ENCODE measurements around the gene APOA1.

Gene APOA1

DNA sequence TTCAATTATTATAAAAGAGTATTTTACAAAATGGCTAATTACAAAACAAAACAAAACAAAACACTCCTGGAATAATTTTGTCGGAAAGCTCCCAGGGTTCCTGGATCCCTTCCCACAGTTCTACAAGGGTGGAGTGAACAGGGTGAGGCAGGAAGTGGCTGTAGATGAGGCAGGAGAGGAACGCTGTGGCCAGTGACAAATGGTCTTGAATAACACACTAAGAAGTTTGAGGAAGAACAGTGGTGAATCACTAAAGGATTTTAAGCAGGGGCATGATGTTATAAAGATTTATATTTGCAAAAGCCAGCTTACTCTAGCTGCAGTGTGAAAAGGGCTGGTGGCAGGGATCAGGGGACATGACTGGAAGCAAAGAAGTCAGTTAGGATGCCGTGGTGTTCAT, 33.8 kb upstream of the APOA1 start:
- no peak overlapping the region for H3K9ac ChIP-seq (ENCODE audit: low read length)
- no peak overlapping the region for H2AFZ ChIP-seq (ENCODE audit: low read depth, low read length, severe bottlenecking)
- no peaks in the 10 kb centered on the region for H3K9me2 ChIP-seq (replicated peaks; ENCODE audit: insufficient read depth, low read length)
- H4K20me1 ChIP-seq (ENCODE audit: low read depth, low read length) = no peaks in the 10 kb centered on the region
- H3K27ac ChIP-seq (ENCODE audit: low read depth, low read length) = no peak overlapping the region
- H3K36me3 ChIP-seq (ENCODE audit: low read length) = no peaks in the 10 kb centered on the region; the same call in 1 of the 2 replicates
- no peaks in the 10 kb centered on the region for H3K79me2 ChIP-seq (ENCODE audit: insufficient read depth, low read length)
- H3K4me3 ChIP-seq (ENCODE audit: insufficient read depth, low read length, poor library complexity, severe bottlenecking) = no peak overlapping the region
- no peak overlapping the region for H3K4me2 ChIP-seq (ENCODE audit: low read depth, low read length, poor library complexity, severe bottlenecking)
- H3F3A ChIP-seq (ENCODE audit: insufficient read depth) = no peaks in the 10 kb centered on the region
- no peaks in the 10 kb centered on the region for H3K9me3 ChIP-seq (ENCODE audit: insufficient read depth, low read length)
- TF ChIP-seq EZH2phosphoT487 (conservative IDR thresholded peaks at IDR 0.05; ENCODE audit: low read length) = no peak
- TF ChIP-seq, protein P1, sequence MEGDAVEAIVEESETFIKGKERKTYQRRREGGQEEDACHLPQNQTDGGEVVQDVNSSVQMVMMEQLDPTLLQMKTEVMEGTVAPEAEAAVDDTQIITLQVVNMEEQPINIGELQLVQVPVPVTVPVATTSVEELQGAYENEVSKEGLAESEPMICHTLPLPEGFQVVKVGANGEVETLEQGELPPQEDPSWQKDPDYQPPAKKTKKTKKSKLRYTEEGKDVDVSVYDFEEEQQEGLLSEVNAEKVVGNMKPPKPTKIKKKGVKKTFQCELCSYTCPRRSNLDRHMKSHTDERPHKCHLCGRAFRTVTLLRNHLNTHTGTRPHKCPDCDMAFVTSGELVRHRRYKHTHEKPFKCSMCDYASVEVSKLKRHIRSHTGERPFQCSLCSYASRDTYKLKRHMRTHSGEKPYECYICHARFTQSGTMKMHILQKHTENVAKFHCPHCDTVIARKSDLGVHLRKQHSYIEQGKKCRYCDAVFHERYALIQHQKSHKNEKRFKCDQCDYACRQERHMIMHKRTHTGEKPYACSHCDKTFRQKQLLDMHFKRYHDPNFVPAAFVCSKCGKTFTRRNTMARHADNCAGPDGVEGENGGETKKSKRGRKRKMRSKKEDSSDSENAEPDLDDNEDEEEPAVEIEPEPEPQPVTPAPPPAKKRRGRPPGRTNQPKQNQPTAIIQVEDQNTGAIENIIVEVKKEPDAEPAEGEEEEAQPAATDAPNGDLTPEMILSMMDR (IDR thresholded peaks at IDR 0.05; ENCODE audit: insufficient read depth, low read length, poor library complexity, severe bottlenecking) = no peak
- no peaks in the 10 kb centered on the region for H3K27me3 ChIP-seq (ENCODE audit: low read length)

DNA sequence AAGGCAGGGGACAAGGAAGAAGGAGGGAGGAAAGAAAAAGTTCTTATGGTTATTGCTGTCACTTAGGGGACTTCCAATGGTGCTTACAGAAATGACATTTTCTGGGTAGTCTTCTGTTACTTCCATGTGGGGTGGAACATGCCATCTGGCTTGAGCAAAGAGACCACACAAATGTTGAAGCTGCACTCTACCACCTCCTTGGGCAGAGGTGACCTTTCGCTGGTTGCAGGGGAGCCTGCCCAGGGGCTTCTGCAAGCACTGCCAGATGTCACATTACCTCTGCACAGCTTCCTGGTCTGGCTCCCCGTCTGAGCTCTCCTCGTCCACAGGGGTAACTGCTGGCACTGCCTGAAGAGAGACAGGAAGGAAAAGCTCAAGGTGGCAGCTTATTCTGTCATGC, 32.6 kb upstream of the APOA1 start:
- no peaks in the 10 kb centered on the region for H3K27me3 ChIP-seq (ENCODE audit: low read length)
- H3K9me2 ChIP-seq (replicated peaks; ENCODE audit: insufficient read depth, low read length) = no peaks in the 10 kb centered on the region
- TF ChIP-seq, protein P1 (IDR thresholded peaks at IDR 0.05; ENCODE audit: insufficient read depth, low read length, poor library complexity, severe bottlenecking) = no peak
- TF ChIP-seq EZH2phosphoT487 (conservative IDR thresholded peaks at IDR 0.05; ENCODE audit: low read length) = no peak
- H4K20me1 ChIP-seq (ENCODE audit: low read depth, low read length) = no peaks in the 10 kb centered on the region
- H2AFZ ChIP-seq (ENCODE audit: low read depth, low read length, severe bottlenecking) = no peak overlapping the region
- H3F3A ChIP-seq (ENCODE audit: insufficient read depth) = no peaks in the 10 kb centered on the region
- no peaks in the 10 kb centered on the region for H3K79me2 ChIP-seq (ENCODE audit: insufficient read depth, low read length)
- no peak overlapping the region for H3K27ac ChIP-seq (ENCODE audit: low read depth, low read length)
- no peak overlapping the region for H3K9ac ChIP-seq (ENCODE audit: low read length)
- H3K36me3 ChIP-seq (ENCODE audit: low read length) = no peaks in the 10 kb centered on the region; the same call in 1 of the 2 replicates
- no peak overlapping the region for H3K4me3 ChIP-seq (ENCODE audit: insufficient read depth, low read length, poor library complexity, severe bottlenecking)
- H3K9me3 ChIP-seq (ENCODE audit: insufficient read depth, low read length) = no peaks in the 10 kb centered on the region
- H3K4me2 ChIP-seq (ENCODE audit: low read depth, low read length, poor library complexity, severe bottlenecking) = no peak overlapping the region

DNA sequence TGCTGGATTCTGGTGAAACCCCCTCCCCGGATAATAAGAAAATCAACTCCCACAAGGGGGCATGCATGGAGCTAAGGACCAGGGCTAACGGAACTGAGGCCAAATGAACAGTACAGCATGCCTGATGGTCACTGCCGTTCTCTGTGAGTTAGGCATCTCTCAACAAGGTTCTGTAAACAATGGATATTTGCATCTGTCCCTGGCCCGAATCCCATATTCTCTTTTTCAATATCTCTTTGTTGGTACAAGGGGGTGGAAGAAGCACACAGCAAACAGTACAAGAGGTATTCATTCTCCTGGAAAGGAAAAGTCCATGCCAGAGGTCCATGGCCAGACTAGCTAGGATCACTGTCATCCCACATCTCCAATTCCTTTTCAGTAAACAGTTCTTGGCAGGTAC, 32.2 kb upstream of the APOA1 start:
- H3K27me3 ChIP-seq (ENCODE audit: low read length) = no peaks in the 10 kb centered on the region
- no peaks in the 10 kb centered on the region for H3K9me3 ChIP-seq (ENCODE audit: insufficient read depth, low read length)
- H3K4me2 ChIP-seq (ENCODE audit: low read depth, low read length, poor library complexity, severe bottlenecking) = no peak overlapping the region
- no peak overlapping the region for H3K27ac ChIP-seq (ENCODE audit: low read depth, low read length)
- H2AFZ ChIP-seq (ENCODE audit: low read depth, low read length, severe bottlenecking) = no peak overlapping the region
- no peaks in the 10 kb centered on the region; the same call in 1 of the 2 replicates for H3K36me3 ChIP-seq (ENCODE audit: low read length)
- H3K9me2 ChIP-seq (replicated peaks; ENCODE audit: insufficient read depth, low read length) = no peaks in the 10 kb centered on the region
- H3K9ac ChIP-seq (ENCODE audit: low read length) = no peak overlapping the region
- H3K4me3 ChIP-seq (ENCODE audit: insufficient read depth, low read length, poor library complexity, severe bottlenecking) = no peak overlapping the region
- TF ChIP-seq EZH2phosphoT487 (conservative IDR thresholded peaks at IDR 0.05; ENCODE audit: low read length) = no peak
- TF ChIP-seq, protein P1 (IDR thresholded peaks at IDR 0.05; ENCODE audit: insufficient read depth, low read length, poor library complexity, severe bottlenecking) = no peak
- H3K79me2 ChIP-seq (ENCODE audit: insufficient read depth, low read length) = no peaks in the 10 kb centered on the region
- no peaks in the 10 kb centered on the region for H4K20me1 ChIP-seq (ENCODE audit: low read depth, low read length)
- no peaks in the 10 kb centered on the region for H3F3A ChIP-seq (ENCODE audit: insufficient read depth)
